GM21737 (cell line): ENCODE measurements around the gene HOXC11.

Experiments used
- ATAC-seq: cut with Tn5 transposase; IDR thresholded peaks from one replicate; pipeline ENCODE4 v1.9.1; 2021; ENCODE audit warnings: mild to moderate bottlenecking, moderate library complexity; ENCODE audit not compliant: unreplicated experiment

The HOXC11 gene

DNA sequence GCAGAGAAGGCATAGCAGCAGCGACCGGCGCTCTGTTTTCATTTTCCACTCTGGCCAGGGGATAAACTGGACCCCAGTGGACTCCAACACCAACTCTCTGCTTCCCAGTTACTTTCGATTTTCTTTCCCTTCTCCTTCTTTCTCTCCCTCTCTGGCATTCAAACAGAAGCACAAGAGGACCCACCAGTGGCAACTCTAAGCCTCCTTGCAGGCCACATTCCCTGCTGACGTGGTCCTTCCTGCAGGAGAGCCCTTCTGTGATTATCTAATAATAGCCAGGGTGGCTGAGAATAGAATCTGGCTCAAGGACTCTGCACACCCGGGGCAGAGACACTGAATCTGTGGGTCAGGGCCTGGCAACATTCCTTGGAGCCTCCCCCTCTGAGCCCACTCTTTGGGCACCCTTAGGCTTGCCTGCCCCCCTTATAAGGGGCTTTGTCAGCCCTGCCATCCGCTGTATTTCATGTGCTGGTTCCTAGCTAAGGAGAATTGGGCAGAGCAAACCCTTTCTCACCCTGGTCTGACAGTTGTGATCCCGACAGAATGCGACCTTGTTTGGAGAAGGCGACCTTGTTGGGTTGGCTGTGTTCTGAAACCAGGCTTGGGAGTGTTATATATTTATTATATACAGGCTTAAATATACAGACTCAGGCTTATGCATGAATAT, 47.1 kb downstream of the HOXC11 start:
- no peak for ATAC-seq

DNA sequence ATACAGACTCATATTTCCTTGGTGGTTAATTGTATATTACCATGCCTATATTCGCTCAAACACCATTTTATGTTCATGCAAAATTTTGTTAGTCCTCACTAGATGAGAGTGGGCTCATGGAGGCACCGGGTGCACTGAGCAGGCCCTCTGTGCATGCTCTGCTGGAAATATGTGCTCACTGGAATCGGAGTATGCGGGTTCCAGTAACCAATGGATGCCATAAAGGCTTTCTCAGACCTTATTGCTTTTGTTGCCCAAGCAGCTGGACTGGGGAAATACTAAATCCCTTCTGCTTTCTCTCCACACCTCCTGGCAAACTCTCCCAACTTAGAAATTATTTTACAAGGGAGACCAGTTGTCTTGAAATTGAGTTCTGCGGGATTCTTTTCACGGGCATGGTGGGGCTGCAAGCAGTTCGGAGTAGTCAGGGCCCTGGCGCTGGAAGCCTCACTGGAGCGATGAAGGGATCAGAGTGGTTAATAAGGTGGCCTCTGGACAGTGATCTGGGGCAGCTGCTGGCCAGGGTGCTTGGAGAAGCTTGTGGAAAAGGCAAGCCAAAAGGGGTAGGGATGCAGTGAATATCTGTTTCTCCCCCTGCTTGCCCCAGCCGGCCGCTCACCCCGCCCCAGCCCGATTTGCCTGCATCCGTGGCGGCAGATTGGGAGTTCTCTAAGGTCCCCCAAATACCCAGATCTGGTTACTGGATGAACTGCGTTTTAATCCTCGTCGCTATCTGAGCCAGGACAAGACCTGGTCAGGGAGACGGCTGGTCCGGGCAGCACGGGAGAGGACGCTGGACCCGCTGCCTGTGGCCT, 47.9 kb downstream of the HOXC11 start:
- no peak for ATAC-seq

DNA sequence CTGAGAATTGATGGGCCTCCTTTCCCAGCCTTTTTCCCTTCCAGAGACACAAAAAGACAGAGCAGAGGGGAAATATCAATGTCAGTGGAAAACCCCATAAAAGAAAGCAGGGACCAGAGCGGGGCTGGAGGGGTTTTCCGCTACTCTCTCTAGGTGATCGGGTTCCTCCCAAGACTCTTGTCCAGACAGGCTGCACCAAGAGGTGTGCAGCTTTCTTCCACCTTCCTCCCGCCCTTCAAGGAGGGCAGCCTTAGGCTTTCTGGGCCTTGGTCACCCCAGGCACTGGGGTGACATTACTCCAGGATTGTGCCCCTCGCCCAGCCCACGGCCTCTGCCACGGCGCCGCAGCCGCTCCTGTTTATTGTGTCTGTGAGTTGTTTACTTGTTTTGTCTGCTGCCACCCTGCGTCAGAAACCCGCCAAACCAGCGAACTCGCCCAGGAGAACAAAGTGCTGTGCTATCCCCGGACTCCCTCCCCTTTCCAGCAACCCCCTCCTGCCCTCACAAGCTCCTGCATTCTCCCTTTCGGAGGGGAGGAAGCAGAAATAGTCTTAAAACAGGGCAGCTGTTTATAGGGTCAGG, 48.6 kb downstream of the HOXC11 start:
- no peak for ATAC-seq

DNA sequence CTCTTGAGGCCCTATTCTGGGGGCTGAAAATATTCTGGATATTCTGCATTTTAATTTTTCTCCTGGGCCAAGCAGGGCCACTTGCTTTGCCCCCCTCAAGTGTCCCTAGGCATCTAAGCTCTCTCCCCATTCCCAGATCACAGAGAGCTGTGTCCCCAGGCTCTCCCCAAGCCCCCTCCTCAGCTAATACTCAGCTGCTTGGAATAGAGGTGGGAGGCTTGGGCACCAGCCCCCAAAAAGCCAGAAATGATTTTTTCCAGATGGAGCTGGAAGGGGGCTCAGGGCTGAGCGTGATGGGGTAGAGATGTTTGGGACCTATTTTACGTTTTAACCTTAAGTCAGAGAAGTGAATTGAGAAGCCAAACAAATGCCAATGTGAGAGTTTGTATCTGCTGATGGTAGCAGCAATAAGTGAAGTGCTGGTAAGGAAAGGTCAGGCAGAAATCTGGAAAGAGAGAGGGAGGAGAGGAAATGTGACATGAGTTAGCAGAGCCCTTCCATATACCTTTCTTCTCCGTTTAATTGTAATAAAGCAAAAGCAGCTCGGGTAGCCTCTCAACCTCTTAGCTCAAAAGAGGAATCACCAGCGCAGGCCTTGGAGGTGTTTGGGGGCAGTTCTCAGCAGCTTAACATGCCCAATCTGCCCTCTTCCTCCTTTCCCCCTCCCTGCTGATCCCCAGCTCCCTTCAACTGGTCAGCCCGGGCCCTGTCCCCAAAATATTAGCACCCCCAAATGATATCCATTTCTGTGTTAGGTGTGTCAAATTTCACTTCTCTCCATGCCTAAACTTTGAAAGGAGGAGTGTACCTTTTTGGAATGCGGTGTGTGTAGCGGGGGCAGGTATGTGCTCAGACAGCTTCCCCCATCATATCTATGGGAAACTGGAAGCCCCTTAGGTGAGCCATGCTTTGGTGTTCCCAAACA, 50.3 kb downstream of the HOXC11 start:
- no peak for ATAC-seq

DNA sequence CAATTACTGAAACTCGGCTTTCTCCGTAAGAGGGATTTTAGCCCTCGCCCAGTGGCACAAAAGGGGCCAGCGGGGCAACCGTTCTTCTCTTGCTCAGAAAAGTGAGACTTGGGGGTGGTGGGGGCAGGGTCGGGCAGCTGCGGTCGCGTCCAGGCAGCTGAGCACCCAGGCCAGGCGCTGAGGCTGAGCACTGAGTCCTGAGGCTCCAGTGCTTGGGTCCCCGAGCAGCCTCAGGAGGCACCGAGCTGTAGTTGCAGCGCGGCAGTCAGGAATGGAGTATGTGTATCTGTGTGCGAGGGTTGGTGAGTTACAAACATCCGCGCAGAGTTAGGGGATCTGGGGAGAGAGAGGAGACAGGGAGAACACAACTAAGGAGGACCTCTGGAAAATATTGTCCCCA, 51.2 kb downstream of the HOXC11 start:
- ATAC-seq, result no peak

DNA sequence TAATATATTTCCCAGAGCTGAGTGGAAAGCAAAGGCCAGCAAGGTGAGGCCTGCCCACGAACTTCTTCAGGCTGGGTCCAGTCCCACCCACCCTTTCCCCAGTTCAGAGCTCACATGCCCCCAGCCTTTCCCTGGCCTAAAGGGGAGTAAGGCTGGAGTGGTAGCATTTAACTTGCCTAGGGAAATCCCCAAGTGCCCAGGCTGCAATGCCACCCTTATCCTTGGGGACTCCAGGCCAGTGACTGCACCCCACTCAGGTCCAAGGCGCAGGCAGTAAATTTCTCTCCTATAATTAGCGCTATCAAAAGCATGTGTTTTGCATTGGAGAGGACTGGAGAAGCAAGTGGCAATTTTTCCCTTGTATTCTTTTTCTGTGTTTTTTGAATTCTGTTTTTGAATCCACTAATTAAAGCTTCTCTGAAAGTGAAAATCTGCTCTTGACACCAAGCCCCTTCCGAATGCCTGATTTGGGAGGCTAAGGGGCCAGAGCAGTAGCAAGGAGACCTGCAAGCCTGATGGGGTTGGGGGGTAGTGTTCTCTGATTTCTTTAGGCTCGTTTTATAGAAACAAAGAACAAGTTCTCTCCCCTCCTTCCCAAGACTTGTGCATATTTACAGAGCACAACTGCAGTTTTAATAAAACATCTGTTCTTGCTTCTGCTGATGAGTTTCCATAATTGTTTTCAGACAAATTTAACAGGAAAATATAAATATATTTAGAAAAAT, 51.8 kb downstream of the HOXC11 start:
- no peak for ATAC-seq

DNA sequence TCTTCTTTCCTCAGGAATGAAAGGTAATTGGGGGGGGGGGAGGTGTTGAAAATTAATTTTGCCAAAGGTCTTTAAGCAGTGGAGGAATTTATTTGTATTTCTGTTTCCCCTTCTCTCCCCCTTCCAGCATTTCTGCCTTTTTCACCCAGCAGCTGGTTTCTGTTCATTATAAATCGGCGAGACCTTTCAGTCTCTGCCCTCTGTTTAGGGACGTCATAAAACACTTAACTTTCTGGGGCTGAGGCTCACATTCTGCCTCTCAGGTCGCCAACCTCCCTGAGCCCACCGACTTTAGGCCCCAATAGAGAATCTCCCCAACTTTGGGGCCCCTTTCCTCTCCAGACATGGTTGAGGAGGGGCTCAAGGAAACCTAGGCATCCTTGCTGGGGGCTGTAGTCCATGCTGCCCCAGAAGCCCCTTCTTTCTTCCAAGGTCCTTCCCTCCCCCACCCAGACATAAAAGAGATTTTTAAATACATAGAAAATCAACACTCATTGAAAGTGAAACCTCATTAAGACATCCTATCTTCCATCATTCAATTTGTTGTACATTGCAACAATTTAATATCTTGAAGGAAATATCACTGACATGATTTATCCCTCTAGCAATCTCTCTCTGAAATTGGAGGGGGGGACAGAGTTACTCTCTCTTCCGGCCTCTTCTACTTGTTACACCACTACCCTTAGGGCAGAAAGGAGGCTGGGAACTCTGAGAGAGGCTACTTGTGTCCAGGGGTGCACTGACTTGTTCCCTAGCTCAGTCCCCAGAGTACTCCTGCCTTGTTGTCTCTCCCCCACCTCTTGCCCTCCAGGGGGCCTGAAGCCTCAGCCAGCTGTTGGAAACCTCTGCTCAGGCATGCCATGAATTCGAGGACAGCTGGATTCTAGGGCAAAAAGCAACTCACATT, 52.8 kb downstream of the HOXC11 start:
- ATAC-seq, result no peak

DNA sequence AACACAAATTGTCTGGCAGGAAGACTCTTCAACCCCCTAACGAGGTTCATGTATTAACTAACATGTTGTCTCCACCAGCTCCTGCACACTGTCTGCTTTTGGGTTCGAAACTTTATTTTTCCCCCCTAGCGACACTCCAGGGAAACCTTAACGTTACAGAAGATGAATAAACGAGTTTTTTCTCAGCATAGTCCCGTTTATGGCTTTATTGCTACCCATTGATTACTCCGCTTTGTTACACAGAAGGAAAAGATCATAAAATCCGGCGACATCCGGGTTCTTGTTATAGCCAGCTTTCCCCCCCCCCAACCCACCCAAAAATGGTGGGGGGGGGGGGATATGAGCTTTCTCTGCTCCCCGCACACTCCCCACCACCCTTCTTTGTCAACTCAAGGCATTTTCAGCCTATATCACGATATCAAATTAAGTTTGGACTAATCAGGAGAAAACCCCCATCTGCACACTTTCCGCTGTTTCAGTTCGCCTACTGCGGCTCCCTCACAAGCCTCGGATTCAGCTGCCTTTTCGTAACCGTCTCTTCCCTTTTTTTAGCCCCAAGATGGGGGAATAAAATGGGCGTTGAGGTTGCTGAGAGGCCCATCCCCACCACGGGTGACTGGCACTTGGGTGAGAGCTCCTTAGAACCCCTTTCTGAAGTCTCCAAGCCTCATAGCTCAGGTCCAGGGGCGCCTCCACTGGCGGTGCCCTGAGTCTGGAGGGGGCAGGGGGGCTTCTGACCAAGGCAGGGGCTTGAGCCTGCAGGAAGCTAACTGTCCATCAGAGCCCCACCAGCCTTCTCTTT, 53.9 kb downstream of the HOXC11 start:
- no peak for ATAC-seq
